Renal pelvis (tissue), 12 donors: ENCODE results near the gene SPIRE2. TPM values are rescaled to one million over a fixed set of nuclear protein-coding genes. Genes with fewer than 3 reads are reported as not detected.
"Not testable (repeated sequence)": the region's sequence is repeated elsewhere in the genome, so short reads cannot be mapped to it uniquely, and the experiment has no call there.

Source experiments
- DNase-seq: peaks from one replicate; pipeline ENCODE4 v3.0.0-alpha.2; 2013
- long read RNA-seq, 16 experiments: transcript quantifications; one replicate each; lab custom pipeline, GENCODE V29; 2026
- polyA plus RNA-seq, 3 donors: library from polyadenylated mRNA; unstranded; fragments of 120-200 nt; gene quantifications; one replicate each; pipeline ENCODE4 v1.2.1, GENCODE V29; 2013; ENCODE audit not compliant: insufficient read length in 3 of 3

SPIRE2 gene
- polyA plus RNA-seq, result 10 to 100 TPM; 10.8 to 18.1 (median 17.5) TPM
- long read RNA-seq, donor 1, partial matches to known transcripts, result 0 of 1 reads
- long read RNA-seq, donor 1, other reads (novel, unspliced or antisense), result 0 of 1 reads
- long read RNA-seq, donor 2, result 0 reads
- long read RNA-seq, donor 3, result 0 reads
- long read RNA-seq, donor 4, partial matches to known transcripts, result 0 of 1 reads
- long read RNA-seq, donor 4, other reads (novel, unspliced or antisense), result 0 of 1 reads
- long read RNA-seq, donor 5, result 0 reads
- long read RNA-seq, donor 6, partial matches to known transcripts, result 0 of 2 reads
- long read RNA-seq, donor 6, other reads (novel, unspliced or antisense), result 0 of 2 reads
- long read RNA-seq, donor 7, partial matches to known transcripts, result 0 of 4 reads
- long read RNA-seq, donor 7, other reads (novel, unspliced or antisense), result 0 of 4 reads
- long read RNA-seq, donor 8, result 0 reads
- long read RNA-seq, donor 9, partial matches to known transcripts, result 0 of 3 reads
- long read RNA-seq, donor 9, other reads (novel, unspliced or antisense), result 0 of 3 reads
- long read RNA-seq, donor 10, partial matches to known transcripts, result 0 of 2 reads
- long read RNA-seq, donor 10, other reads (novel, unspliced or antisense), result 0 of 2 reads
- long read RNA-seq, donor 11, partial matches to known transcripts, result 0 of 1 reads
- long read RNA-seq, donor 11, other reads (novel, unspliced or antisense), result 0 of 1 reads
- long read RNA-seq, donor 12, transcript SPIRE2-204 (5 exons, 2,215 nt), result major isoform, 7 of 13 reads
- long read RNA-seq, donor 12, partial matches to known transcripts, result 5 of 13 reads
- long read RNA-seq, donor 12, other reads (novel, unspliced or antisense), result 0 of 13 reads
- long read RNA-seq, donor 13, partial matches to known transcripts, result 0 of 1 reads
- long read RNA-seq, donor 13, other reads (novel, unspliced or antisense), result 0 of 1 reads
- long read RNA-seq, donor 14, result 0 reads
- long read RNA-seq, donor 15, result 0 reads
- long read RNA-seq, donor 16, partial matches to known transcripts, result 0 of 2 reads
- long read RNA-seq, donor 16, other reads (novel, unspliced or antisense), result 0 of 2 reads

- DNase-seq, result peak; percentile 88
These were observed at the start of gene SPIRE2 for GRCh38 chr16:89828199-89828869. Gene SPIRE2, plus strand, starts transcription at chr16:89828475. Its CDS starts 76 bp downstream, at chr16:89828551.

GRCh38 chr16:89779231-89779908 lies 48.9 kb upstream of the SPIRE2 start:
- no peak for DNase-seq

GRCh38 chr16:89779909-89780305 lies 48.4 kb upstream of the SPIRE2 start:
- DNase-seq, result no peak

- no peak for DNase-seq
These were observed 45.8 kb upstream of the SPIRE2 start for GRCh38 chr16:89782489-89782888.

GRCh38 chr16:89783952-89784351 lies 44.3 kb upstream of the SPIRE2 start:
- not testable (repeated sequence) for DNase-seq

GRCh38 chr16:89784406-89784805 lies 43.9 kb upstream of the SPIRE2 start:
- no peak for DNase-seq

GRCh38 chr16:89785523-89786155 lies 42.6 kb upstream of the SPIRE2 start:
- no peak for DNase-seq

GRCh38 chr16:89786474-89787364 lies 41.6 kb upstream of the SPIRE2 start:
- DNase-seq, result no peak

GRCh38 chr16:89787365-89787805 lies 40.9 kb upstream of the SPIRE2 start:
- no peak for DNase-seq

GRCh38 chr16:89791278-89791995 lies 36.8 kb upstream of the SPIRE2 start:
- no peak for DNase-seq

- not testable (repeated sequence) for DNase-seq
These were observed 35.2 kb upstream of the SPIRE2 start for GRCh38 chr16:89793092-89793491.

- DNase-seq, result no peak
These were observed 34.3 kb upstream of the SPIRE2 start for GRCh38 chr16:89793955-89794354.

- no peak for DNase-seq
These were observed 32.6 kb upstream of the SPIRE2 start for GRCh38 chr16:89795676-89796075.

GRCh38 chr16:89796104-89796503 lies 32.2 kb upstream of the SPIRE2 start:
- no peak for DNase-seq

- no peak for DNase-seq
These were observed 30.1 kb upstream of the SPIRE2 start for GRCh38 chr16:89798126-89798525.

GRCh38 chr16:89798832-89799370 lies 29.4 kb upstream of the SPIRE2 start:
- no peak for DNase-seq

- no peak for DNase-seq
These were observed 26.5 kb upstream of the SPIRE2 start for GRCh38 chr16:89801800-89802199.

- DNase-seq, result no peak
These were observed 23.0 kb upstream of the SPIRE2 start for GRCh38 chr16:89805136-89805905.
